HK-2 (cell line): ENCODE data around the gene THRA.

Experiments
- DNase-seq: peaks from one replicate; pipeline ENCODE4 v3.0.0-alpha.2; 2018; ENCODE audit not compliant: unreplicated experiment

THRA gene

DNA sequence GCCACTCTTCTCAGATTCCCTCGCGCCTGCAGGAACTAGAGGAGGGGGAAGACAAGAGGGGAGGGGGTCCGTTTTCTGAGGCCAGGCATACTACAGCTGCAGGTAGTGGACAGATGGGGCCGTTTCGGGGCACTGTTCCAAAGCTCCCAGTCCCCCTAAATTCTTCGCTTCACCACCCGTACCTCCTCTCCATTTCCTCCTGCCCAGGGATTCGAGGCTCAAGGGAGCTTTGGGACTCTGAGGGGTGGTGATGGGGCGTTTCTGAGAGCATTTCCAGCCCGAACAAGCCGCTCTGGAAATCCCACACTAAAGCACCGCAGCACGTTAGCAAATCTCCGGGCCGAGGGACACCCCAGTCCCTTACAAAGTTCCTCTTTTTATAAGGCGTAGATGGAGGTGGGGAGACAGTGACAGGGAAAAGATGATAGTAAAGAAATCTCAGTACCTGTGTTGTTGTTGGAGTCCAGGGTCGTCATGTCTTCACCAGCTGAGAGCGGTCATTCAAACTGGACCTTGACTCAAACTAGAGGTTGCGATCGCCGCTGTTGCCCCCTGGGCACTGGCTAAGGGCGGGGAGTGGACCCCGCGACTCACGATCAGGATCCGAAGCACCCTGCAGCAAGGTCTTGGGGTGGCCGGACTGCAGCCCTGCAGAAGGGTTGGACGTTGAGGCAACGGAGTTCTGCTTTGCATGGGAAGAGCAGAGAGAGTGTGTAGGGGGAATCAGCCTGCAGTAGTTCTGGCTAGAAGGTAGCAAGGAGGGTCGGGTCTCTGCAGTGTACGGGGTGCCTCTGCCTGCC, 37.1 kb downstream of the THRA start:
- DNase-seq = no peak

DNA sequence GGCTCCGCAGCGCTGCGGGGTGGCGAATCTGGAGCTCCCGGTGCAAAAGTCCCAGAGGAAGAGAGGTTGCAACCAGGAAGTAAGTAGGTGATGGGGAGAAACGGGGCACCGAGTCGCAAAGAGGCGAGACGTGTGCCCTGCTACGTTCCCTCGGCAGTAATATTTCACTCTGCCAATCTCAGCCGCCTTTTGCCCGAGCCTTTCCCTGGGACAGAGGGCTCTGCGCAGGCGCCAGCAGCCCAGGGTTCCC, 37.6 kb downstream of the THRA start, which contains the start of gene NR1D1:
NR1D1 (minus strand) TSS at position 171 of the 250 bp plus-strand sequence. CDS start 495 bp downstream, outside the sequence.
- DNase-seq = no peak

DNA sequence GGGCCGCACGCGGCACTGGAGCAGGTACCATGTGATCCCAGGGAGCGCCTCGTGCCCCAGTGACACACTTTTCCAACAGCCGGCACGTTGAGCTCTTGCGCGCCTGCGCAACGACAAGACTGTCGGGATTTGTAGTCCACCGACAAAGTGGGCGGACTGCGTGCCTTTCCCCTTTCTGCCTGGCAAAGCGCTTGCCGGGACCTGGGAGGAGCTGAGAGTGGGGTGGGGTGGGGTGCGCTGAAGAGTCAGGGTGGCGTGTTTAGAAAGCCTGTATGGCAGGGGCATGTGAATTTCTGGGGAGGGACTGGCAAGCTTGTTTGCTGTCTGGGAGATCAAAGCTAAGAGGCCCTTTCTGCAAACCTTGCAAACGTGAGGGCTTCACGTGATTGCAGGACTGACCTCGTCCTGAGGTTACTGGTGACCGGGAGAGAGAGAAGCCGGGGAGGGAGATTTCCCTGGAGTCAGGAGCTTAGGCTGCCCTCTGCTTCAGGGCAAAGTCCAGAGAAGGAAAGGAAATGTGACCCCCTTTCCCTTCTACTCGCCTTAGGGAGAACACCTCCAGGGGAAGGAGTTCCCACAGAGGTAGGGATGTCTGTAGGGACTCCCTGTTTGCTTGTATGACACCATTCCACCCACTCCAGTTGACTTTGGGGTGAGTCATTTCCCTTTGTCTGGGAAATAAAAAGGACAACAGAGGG, 38.1 kb downstream of the THRA start:
- DNase-seq = peak; percentile 98

DNA sequence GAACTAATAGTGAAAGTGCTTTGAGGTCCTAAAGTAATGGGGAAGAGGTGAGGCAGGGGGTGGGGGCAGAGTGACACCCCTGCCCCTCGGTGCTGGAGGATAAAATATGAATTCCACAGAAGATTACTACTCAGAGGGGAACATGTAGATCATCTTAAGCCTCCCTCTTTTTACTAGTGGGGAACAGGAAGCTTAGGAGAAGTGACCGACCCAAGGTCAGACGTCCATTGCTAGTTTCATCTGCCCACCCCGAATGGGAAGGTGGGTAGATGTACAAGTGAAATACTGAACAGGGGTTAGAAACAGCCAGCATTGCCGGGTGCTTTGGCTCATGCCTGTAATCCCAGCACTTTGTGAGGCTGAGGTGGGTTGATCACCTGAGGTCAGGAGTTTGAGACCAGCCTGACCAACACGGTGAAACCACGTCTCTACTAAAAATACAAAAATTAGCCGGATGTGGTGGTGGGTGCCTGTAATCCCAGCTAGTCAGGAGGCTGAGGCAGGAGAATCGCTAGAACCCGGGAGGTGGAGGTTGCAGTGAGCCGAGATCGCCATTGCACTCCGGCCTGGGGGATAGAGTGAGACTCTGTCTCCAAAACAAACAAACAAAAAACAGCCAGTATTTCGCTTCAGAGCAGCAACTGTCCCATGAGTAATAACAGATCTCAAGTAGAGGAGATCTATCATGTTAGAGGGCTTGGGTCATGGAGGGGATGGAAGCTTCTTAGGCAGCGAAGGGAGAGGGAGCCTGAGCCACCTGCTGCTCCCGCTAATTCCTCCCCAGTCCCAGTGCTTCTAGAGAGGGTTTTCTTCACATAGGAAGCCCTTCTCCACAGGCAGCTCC, 38.8 kb downstream of the THRA start:
- no peak for DNase-seq

DNA sequence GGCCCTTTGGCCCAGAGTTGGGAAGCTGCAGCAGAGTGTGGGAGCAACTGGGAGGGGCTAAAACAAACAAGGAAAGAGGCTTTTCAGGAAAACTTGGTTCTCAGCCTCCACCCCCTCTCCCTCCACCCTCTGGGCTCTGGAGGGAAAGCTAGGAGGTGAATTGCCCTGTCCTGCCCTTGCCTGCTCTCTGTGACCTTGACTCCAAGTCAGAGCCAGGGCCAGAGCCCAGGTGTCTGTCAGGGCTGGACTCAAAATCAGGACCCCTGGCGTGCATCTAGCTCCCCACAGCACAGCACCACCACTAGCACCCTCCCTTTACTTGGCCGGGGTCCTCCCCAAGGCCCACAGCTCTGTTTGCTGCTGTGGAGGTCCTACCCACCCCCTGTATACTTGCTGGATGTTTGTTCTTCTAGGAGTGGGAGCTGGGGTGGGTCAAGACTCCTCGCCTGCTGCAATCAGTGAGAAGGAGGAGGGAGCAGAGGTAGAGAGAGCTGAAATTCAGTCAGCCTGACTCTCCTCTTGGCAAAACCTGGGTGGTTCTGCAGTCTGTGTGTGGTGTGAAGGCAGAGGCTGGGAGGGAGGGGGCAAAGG, 40.4 kb downstream of the THRA start:
- no peak for DNase-seq

DNA sequence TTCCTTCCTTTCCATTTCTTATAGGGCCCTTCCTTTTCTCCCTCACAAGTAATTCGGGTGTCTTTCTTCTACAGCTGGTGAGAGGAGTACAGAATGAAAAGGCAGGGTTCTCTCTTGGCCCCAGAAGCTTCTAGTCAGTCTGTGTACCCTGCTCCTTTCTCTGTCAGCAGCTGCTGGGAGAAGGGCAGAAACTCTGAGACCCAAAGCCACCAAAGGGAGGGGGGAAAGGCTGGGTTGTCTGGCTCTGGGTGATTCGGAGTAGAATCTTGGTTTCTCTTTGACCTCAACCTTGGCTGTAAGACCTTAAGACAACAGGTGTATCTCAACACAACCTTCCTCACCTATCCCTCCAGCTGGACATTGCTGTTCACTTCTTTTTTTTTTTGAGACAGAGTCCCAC, 40.9 kb downstream of the THRA start:
- no peak for DNase-seq

DNA sequence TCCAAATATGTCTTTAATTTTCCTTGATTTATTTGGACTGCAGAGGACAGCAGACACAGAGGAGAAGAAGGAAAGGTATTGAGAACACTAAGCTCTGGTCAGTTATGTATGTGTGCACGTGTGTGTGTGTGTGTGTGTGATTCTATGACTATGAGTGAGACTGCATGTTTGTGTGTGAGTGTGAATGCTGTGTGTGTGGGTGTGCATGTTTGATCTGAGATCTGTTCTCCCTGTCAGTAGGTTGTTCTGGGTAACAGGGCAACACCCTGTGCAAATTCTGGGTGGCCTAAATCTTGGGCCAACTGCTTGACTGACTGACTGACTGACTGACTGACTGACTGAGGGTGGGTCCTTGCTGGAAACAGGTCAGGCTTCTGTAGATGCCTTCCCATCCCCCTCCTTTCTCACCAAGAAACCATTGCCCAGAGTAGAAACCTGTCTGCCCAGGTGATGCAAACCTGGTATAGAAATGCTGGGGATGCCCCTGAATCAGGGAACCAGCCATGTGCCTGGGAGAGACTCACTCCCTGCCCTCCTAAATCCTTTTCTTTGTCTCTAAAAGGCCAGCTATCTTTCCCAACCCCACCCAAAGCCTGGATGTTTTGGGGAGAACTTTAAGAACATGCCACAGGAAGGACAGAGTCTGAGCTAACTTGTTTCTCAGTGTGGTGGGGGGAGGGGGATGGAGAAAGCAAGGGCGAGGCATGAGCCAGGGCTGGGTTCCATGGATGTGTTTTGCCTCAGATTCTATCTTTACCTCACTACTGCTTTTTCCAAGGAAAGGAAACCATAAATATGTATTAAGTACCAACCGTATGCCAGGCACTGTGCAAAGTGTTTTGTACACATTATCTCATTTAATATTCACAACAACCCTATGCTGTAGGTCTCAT, 42.1 kb downstream of the THRA start:
- no peak for DNase-seq

DNA sequence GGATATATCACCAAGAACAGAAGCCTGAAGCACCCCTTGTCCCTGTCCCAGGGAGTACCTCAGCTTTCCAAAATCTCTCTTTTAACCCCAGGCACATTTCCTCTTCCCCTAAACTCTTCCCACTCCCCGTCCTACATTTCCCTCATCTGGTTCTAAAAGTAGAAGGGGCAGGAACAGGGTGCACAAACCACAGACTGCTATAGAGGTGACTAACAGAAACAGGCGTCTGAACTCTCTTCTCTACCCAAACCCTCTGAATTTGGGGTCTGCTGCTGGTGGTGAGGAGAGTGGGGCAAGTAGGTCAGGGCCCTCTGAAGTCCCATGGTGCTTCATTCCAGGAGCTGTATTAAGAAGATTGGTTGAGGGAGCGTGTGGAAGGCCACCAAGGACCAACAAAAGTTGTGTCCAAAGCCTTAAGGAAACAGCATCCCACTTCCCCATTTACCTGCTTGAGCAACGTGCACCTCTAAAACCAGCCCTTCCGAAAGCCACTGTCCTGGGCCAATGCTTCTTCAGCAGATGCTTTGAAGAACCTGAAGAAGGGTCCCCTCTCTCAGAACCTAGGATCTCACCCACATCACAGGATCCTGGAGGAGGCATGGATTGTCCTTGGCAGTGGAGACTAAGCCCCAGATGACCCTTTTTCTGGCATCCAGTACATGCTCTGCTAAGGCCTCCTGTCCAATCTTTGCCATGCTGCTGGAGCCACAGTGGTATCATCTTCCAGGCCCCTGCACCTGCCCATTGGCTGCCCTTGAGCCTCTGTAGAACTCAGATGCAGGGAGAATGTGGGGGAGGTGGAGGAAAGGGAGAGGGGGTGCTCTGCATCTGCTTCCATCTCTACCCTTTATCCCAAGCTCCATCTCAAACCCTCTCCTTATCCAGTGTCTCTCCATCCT, 43.3 kb downstream of the THRA start:
- no peak for DNase-seq

DNA sequence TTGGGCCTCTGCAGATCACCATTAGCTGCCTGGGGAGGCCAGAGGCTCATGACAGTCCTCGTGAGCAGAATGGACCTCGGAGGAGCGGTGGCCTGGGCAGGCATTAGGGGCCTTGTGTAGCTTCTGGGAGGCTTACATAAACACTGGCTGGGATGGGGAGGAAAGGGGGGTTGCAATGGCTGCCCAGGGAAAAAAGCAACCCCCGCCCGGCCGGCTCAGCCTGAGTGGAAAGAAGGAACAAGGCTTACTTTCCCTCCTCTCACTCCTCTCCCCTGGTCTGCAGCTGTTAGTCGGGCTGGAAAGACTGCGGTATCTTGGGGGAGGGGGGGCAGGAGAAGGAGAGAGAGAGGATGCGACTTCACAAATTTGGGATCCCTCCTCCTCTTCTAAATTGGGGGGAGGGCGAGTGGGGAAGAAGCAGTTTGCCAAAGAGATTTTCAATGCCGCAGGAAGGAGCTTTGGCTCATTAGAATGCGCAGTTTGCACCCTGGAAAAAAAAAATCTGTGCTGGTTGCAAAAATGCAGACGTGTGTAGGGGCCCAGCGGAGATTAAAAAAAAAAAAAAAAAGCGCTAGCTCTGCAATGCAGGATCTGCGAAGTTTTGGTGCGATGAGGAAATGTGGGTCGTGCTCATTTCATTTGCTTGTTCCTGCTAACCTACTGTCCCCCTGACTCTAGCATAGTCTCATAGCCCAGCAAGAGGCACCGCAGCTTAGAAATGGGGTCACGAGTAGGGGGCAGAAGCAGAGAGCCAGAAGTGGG, 44.2 kb downstream of the THRA start:
- no peak for DNase-seq

DNA sequence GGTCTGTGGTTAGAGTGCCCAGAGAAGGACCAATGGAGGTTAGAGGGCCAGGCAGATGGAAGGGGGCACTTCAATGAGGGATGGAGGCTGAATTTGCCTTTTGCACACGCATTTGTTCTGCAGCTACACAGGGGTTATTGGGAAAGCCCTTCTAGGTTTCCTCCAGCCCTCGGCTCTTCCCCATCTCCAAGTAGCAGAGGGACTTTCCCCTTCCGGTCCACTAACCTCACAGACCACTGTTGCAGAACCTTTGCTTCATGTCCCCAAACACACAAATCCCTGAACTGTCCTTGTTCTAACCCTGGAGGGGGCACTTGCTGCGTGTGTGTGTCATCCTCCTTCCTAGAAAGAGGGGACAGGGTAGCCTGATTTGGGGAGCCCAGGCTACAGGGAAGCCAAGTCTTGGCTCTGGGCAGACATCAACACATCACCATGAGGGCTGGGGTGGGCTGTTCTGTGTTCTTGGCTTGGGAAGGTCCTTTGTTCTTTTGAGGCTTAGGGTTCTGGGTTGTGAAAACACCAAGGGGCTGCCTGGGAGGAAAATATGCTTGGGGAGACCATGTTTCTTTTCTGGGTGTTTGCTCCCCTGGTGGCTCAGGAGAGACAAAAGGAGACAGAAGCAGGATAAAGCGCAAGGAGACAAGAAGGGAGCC, 44.9 kb downstream of the THRA start:
- no peak for DNase-seq

DNA sequence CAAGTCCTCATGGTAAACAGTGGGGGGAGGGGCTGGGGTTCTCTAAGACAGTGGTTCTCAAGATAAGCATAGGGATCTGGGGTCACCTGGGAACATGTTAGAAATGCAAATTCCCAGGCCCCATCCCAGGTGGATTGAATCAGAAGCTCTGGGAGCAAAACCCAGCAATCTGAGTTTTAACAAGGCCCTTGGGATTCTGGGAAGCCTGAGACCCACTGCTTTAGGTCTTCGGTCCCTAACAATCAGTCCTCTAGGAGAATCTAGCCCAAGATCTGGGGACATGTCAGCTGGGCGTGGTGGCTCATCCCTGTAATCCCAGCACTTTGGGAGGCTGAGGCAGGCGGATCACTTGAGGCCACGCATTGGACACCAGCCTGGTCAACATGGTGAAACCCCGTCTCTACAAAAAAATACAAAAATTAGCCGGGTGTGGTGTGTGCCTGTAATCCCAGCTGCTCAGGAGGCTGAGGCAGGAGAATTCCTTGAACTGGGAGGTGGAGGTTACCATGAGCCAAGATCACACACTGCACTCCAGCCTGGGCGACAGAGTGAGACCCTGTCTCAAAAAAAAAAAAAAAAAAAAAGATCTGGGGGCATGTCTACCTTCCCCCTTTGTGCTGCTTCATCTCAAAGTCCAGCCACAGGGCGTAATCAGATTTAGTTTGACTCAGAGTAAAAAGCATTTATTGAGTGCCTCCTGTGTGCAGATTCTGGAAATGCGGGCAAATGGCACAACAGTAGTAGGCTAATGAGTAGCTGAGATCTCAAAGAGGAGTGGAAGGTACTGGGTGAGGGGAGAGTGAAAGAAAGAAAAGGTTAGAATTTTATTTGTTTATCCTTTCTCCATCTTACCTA, 46.4 kb downstream of the THRA start:
- DNase-seq = no peak

DNA sequence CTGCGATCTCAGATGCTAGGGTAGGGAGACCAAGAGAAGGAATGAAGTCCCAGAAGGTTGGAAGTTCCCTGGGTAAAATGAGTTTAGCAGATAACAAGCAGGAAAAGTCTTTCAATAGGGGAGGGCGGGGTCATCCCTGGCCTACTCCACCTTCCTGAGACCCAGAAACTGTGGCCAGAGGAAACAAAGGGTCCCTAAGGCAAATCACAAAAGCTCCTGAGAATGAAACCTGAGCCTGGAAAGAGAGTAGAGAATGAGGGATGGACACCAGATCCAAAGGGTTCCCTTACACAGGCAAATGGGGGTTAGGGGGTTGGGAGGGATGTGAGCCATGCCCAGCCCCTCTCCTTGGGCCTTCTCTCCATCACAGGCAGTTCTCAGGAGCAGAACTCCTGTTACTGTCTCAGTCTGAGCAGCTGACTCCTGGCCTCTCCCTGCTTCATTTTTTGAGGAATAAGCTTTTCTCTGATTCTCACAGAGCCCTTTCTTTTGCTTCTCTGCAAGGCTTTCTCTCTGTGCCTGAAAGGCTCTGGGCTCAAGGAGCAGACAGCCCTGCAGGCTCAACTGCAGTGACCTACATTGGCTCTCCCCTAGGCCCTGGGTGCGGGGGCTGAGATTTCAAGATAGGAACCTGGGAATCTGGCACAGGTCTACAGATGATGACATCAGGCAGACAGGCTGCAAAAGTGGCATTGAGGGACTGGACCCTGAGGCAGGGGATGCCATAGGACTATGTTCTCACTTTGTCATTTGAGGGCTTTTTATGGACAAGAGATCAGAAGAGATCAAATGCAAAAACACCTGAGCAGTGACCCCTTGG, 47.5 kb downstream of the THRA start:
- DNase-seq = no peak

DNA sequence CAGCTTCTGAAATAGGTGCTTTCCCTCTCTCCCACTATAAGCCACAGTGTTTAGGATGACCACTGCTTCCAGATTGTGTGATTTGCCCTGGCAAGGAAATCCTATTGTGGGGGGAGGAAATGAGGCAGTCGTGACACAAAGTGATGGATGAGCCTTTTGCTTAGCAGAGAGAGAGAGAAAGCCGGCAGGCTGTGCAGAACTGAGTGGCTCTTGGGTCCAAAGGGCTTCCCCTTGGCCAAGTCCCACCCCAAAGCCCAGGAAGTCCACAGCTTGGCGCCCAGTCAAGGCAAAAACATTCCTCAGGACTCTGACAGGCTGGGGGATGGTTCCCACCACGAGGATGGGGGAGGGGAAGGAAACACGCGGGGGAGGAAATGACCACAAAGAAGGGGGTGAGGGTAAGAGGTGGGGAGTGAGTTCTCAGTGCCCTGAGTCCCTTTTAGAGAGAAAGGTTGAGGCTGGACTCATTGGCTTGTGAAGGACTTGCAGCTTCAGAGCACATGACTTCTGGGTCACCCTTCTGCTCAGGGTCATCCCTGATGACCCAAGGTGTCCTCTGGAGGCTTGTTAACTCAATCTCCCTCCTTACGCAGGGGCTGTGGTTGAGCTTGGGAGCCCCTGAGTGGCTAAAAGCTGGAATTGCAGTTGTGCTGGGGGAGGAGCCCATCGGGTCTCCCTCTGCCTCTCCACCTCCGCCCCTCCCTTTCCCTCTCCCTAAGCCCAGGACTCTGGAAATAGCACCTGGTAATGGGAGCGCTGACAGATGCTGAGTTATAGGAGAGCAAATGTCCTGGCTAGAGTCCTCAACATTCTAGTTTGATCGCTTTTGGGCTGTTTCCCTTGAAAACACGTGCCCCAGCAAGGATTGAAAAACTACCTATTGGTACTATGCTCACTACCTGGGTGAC, 48.7 kb downstream of the THRA start:
- peak; percentile 86 for DNase-seq

DNA sequence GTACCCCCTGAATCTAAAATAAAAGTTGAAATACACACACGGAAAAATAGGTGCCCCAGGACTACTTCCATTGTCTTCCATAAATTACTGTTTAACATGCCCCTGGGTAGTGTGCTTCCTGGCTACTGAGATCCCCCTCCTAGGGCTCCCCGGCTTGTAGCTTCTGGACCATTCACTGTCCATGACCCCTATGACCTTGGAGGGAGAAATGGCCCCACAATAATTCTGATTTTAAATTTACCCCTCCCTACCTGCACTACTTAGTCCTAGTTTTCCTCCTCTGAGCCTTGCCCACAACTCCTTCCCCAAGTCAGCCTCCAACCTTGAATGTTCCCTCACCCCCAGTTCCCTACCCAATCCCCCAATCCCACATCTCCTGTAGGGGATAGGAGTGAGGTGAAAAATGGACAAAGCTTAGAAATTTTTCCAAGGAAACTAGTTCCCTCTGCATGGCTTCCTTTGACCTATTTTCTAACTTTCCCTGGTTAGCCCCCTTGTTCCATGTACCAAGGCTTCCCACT, 49.5 kb downstream of the THRA start:
- no peak for DNase-seq

DNA sequence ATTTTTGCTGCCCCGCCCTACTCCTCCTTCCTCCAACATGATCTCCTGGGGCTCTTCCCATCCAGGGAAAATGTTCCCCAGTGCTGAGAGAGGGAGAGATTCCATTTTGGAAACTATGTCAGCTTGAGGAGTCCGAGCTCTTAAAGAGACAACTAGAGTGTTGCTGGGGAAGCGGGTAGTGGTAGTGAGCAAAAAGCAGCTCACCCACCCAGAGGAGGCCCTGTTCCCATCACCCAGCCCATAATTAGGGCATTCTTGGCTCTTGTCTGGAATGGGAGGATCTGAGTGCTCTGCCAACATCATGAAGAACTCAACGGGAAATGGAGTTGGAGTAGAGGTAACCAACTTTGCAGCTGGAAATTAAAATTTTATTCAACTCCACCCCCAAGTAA, 49.9 kb downstream of the THRA start:
- no peak for DNase-seq
